A673 (cell line): ENCODE data around the gene CD276.

Experiments
- CTCF ChIP-seq: fragments of 300-800, 200-600 bp; sonication (generic); conservative IDR thresholded peaks from 2 replicates; pipeline ENCODE4 v1.5.1; 2017; ENCODE audit warnings: low read depth, mild to moderate bottlenecking, antibody characterized with exemption, low read length, moderate library complexity, mixed read lengths
- EZH2 ChIP-seq: fragments of 200-600 bp; sonication (generic); IDR thresholded peaks from 2 replicates; pipeline ENCODE4 v1.6.1; 2017; ENCODE audit warnings: borderline replicate concordance, low read depth, mild to moderate bottlenecking, mixed read lengths, antibody characterized with exemption, low read length; ENCODE audit not compliant: poor library complexity, severe bottlenecking

- no peak for TF ChIP-seq CTCF
- TF ChIP-seq EZH2, result no peak
These were observed 27.3 kb downstream of the CD276 start for GRCh38 chr15:73711526-73711925.
